Caco-2 (cell line): ENCODE measurements around the gene POLR1D. TPM values are rescaled to one million over a fixed set of nuclear protein-coding genes. Genes with fewer than 3 reads are reported as not detected.

Source experiments
- BruUV-seq: library from RNA; stranded (reverse); fragments of 400-500 nt; replicated peaks from 2 replicates; lab custom pipeline; 2021; lab: Mats Ljungman, UMichigan
- CTCF ChIA-PET: fragments of 300-600 bp; sonication (Branson Sonifier 250); formaldehyde crosslinking; loops from one replicate; lab custom pipeline; 2022; ENCODE audit warnings: antibody characterized with exemption; lab: Charles Lee
- POLR2A ChIA-PET: fragments of 300-600 bp; sonication (Branson Sonifier 250); formaldehyde crosslinking; loops from one replicate; lab custom pipeline; 2022; ENCODE audit warnings: antibody characterized with exemption; lab: Charles Lee
- DNase-seq, 2 experiments: peaks; one replicate each; pipeline versions ENCODE4 v3.0.0 to v3.0.0-alpha.2; 2020 to 2022
- H3K27me3 ChIP-seq: replicated peaks from 2 replicates; pipeline ENCODE4 v1.6.0; 2011; ENCODE audit warnings: low read length; ENCODE audit not compliant: control insufficient read depth, insufficient read depth
- H3K36me3 ChIP-seq: 2 replicates; pipeline ENCODE4 v1.5.1; 2011; ENCODE audit warnings: low read length; ENCODE audit not compliant: control insufficient read depth, insufficient read depth
- H3K4me1 ChIP-seq: fragments of 250-450 bp; sonication (Bioruptor Pico); 2 replicates; pipeline ENCODE4 v1.5.1; 2020; ENCODE audit warnings: mild to moderate bottlenecking
- H3K4me3 ChIP-seq: 2 replicates; pipeline ENCODE4 v1.5.1; 2011; ENCODE audit warnings: low read depth, mild to moderate bottlenecking, control low read depth, low read length
- H3K9me3 ChIP-seq: fragments of 250-450 bp; sonication (Bioruptor Pico); 2 replicates; pipeline ENCODE4 v1.5.1; 2020; ENCODE audit warnings: mild to moderate bottlenecking, moderate library complexity
- H3K27ac Mint-ChIP-seq: one replicate; pipeline ENCODE4 v1.8.0; 2022; ENCODE audit warnings: mixed read lengths; ENCODE audit not compliant: unreplicated experiment
- H3K27me3 Mint-ChIP-seq: one replicate; pipeline ENCODE4 v1.8.0; 2022; ENCODE audit warnings: mixed read lengths; ENCODE audit not compliant: insufficient read depth, unreplicated experiment
- H3K36me3 Mint-ChIP-seq: one replicate; pipeline ENCODE4 v1.8.0; 2022; ENCODE audit warnings: mild to moderate bottlenecking, mixed read lengths; ENCODE audit not compliant: insufficient read depth, unreplicated experiment
- H3K4me1 Mint-ChIP-seq: one replicate; pipeline ENCODE4 v1.8.0; 2022; ENCODE audit warnings: low read depth, mixed read lengths; ENCODE audit not compliant: unreplicated experiment
- H3K4me3 Mint-ChIP-seq: one replicate; pipeline ENCODE4 v1.8.0; 2022; ENCODE audit warnings: mild to moderate bottlenecking, moderate library complexity, mixed read lengths; ENCODE audit not compliant: unreplicated experiment
- H3K9me3 Mint-ChIP-seq: one replicate; pipeline ENCODE4 v1.8.0; 2022; ENCODE audit warnings: mixed read lengths; ENCODE audit not compliant: unreplicated experiment
- CTCF ChIP-seq, 2 experiments: fragments of 200-600 bp in 1 of 2; IDR thresholded peaks; 1 replicate in 1 of 2; 2 replicates in 1 of 2; pipeline versions ENCODE4 v1.5.1 to v1.8.0; 2011 to 2022; ENCODE audit warnings: antibody characterized with exemption in 1 of 2, control low read depth in 1 of 2, inconsistent platforms in 1 of 2, low read depth in 1 of 2, low read length in 1 of 2, mild to moderate bottlenecking in 1 of 2, moderate library complexity in 1 of 2; ENCODE audit not compliant: insufficient read depth in 1 of 2, severe bottlenecking in 1 of 2, unreplicated experiment in 1 of 2
- intact Hi-C: fragments of 100-400 bp; cut with micrococcal nuclease; formaldehyde crosslinking; loops from one replicate; pipeline ENCODE4 v1.10.0; 2022; ENCODE audit not compliant: unreplicated experiment
- total RNA-seq: library from RNA; stranded (reverse); gene quantifications from 2 replicates; pipeline ENCODE4 v1.2.3, GENCODE V29; 2022

The POLR1D gene
- total RNA-seq, 1 experiment from 2014 or later = 201 TPM

GRCh38 chr13:27601208-27601607, 20.5 kb upstream of the POLR1D start:
- H3K9me3 ChIP-seq = 0 out of 2 replicates have a peak, but pooled peaks cover 3% of the 10 kb centered on the region
- no peaks in the 10 kb centered on the region for H3K27me3 ChIP-seq
- no peaks in the 10 kb centered on the region for H3K36me3 ChIP-seq
- H3K4me3 ChIP-seq = no peak overlapping the region
- POLR2A ChIA-PET = interaction anchor here (0.7 kb wide), 1 partner anchor 19 kb away, joined by 3 read pairs; the partner anchor contains the start of gene LNX2
- peaks cover 30% of the 10 kb centered on the region for H3K4me1 ChIP-seq
- Mint-ChIP-seq H3K36me3 (no peaks in the 10 kb centered on the region), H3K4me1 (no peaks in the 10 kb centered on the region), H3K27me3 (no peaks in the 10 kb centered on the region), H3K27ac (no peak overlapping the region), H3K4me3 (no peak overlapping the region), H3K9me3 (no peaks in the 10 kb centered on the region)
- no TSS peak for BruUV-seq
- intact Hi-C loops = no loop called here
- DNase-seq = no peak
- no peak for TF ChIP-seq CTCF (IDR thresholded peaks at IDR 0.05; ENCODE audit: insufficient read depth in 1 of 2, low read depth in 1 of 2, low read length in 1 of 2, severe bottlenecking in 1 of 2, unreplicated experiment in 1 of 2)
- CTCF ChIA-PET = no interaction called here

- TF ChIP-seq CTCF (IDR thresholded peaks at IDR 0.05; ENCODE audit: insufficient read depth in 1 of 2, low read depth in 1 of 2, low read length in 1 of 2, severe bottlenecking in 1 of 2, unreplicated experiment in 1 of 2) = no peak
- H3K4me1 ChIP-seq = peaks cover 28% of the 10 kb centered on the region
- DNase-seq = no peak
- H3K9me3 ChIP-seq = 0 out of 2 replicates have a peak, but pooled peaks cover 3% of the 10 kb centered on the region
- Mint-ChIP-seq H3K4me1 (peaks cover 6% of the 10 kb centered on the region), H3K27me3 (no peaks in the 10 kb centered on the region), H3K4me3 (no peak overlapping the region), H3K9me3 (no peaks in the 10 kb centered on the region), H3K36me3 (no peaks in the 10 kb centered on the region), H3K27ac (no peak overlapping the region)
- no peak overlapping the region for H3K4me3 ChIP-seq
- intact Hi-C loops = no loop called here
- no peaks in the 10 kb centered on the region for H3K36me3 ChIP-seq
- no TSS peak for BruUV-seq
- H3K27me3 ChIP-seq = no peaks in the 10 kb centered on the region
- POLR2A ChIA-PET = interaction anchor here (0.7 kb wide), 1 partner anchor 18 kb away, joined by 3 read pairs; the partner anchor contains the start of gene LNX2
- CTCF ChIA-PET = no interaction called here
Observed at GRCh38 chr13:27601803-27602202, 19.9 kb upstream of the POLR1D start.

- no peak for TF ChIP-seq CTCF (IDR thresholded peaks at IDR 0.05; ENCODE audit: insufficient read depth in 1 of 2, low read depth in 1 of 2, low read length in 1 of 2, severe bottlenecking in 1 of 2, unreplicated experiment in 1 of 2)
- Mint-ChIP-seq H3K4me3 (no peak overlapping the region), H3K9me3 (no peaks in the 10 kb centered on the region), H3K27ac (no peak overlapping the region), H3K4me1 (peaks cover 13% of the 10 kb centered on the region), H3K27me3 (no peaks in the 10 kb centered on the region), H3K36me3 (no peaks in the 10 kb centered on the region)
- H3K27me3 ChIP-seq = no peaks in the 10 kb centered on the region
- H3K9me3 ChIP-seq = 0 out of 2 replicates have a peak, but pooled peaks cover 3% of the 10 kb centered on the region
- intact Hi-C loops = no loop called here
- H3K36me3 ChIP-seq = no peaks in the 10 kb centered on the region
- H3K4me1 ChIP-seq = peaks cover 31% of the 10 kb centered on the region
- ChIA-PET CTCF (interaction anchor here (1.0 kb wide), 1 partner anchor 243 kb away, joined by 5 read pairs; no protein-coding TSS in a partner anchor), POLR2A (no interaction called here)
- no TSS peak for BruUV-seq
- no peak for DNase-seq
- H3K4me3 ChIP-seq = no peak overlapping the region
Observed at GRCh38 chr13:27605099-27605498, 16.6 kb upstream of the POLR1D start.
